ENCODE results near the gene TPK1. TPM values are rescaled to one million over a fixed set of nuclear protein-coding genes. Genes with fewer than 3 reads are reported as not detected.

Gene TPK1
- total RNA-seq, result 3.5 and 6.6 TPM in 2 replicates

GRCh38 chr7:144835652-144836544 lies at the start of gene TPK1:
Gene TPK1 (minus strand): TSS chr7:144836053. CDS start chr7:144835602, 451 bp downstream.

GRCh38 chr7:144403649-144404061 lies 432.2 kb downstream of the TPK1 start, which contains the start of gene NOBOX:
Gene NOBOX (minus strand): TSS chr7:144403693.

